Measurements from ENCODE around the gene THOC1. TPM values are rescaled to one million over a fixed set of nuclear protein-coding genes. Genes with fewer than 3 reads are reported as not detected.
A peak's percentile ranks its signal among the peaks of the same experiment; 100 is the strongest.

THOC1 gene
- total and polyA plus RNA-seq, 2 donors (not counting 1 experiment from before 2014, with no cell fraction given): 18.3 to 78.7 TPM

- Histone ChIP-seq H3K9ac (ENCODE audit: low read length) (no peak overlapping the region), H3K4me3 (ENCODE audit: control extremely low read depth in 1 of 5, extremely low read depth in 1 of 5, insufficient read depth in 1 of 5, low read depth in 2 of 5, low read length in 4 of 5) (no peak overlapping the region), H3K79me2 (ENCODE audit: control insufficient read depth, insufficient read depth, low read length) (no peaks in the 10 kb centered on the region), H3K27ac (ENCODE audit: low read length in 2 of 2) (no peak overlapping the region), H3K9me3 (ENCODE audit: control extremely low read depth in 1 of 3, control insufficient read depth in 2 of 3, insufficient read depth in 1 of 3, low read length in 2 of 3) (no peaks in the 10 kb centered on the region), H3K4me2 (replicated peaks; ENCODE audit: low read depth, low read length, poor library complexity, severe bottlenecking) (no peak overlapping the region), H2AFZ (ENCODE audit: insufficient read depth, low read depth, low read length, poor library complexity, severe bottlenecking) (no peak overlapping the region), H3K4me1 (ENCODE audit: control insufficient read depth in 2 of 2, insufficient read depth in 2 of 2, low read length in 2 of 2) (no peaks in the 10 kb centered on the region), H3K36me3 (replicated peaks in 1 of 2; ENCODE audit: control extremely low read depth in 1 of 2, control insufficient read depth in 1 of 2, extremely low read depth in 1 of 2, insufficient read depth in 2 of 2, low read length in 1 of 2) (peaks cover 1 to 58% of the 10 kb centered on the region in 2 experiments), H3K27me3 (replicated peaks in 1 of 4; ENCODE audit: control extremely low read depth in 1 of 4, control insufficient read depth in 3 of 4, insufficient read depth in 4 of 4, low read length in 3 of 4) (no peaks in the 10 kb centered on the region), H4K20me1 (ENCODE audit: control insufficient read depth, insufficient read depth, low read length, poor library complexity, severe bottlenecking) (no peaks in the 10 kb centered on the region)
- DNase-seq (no peak), ATAC-seq (ENCODE audit: low read depth) (no peak)
- no peaks in the 10 kb centered on the region for H3K4me1 Mint-ChIP-seq
- H3K27me3 Mint-ChIP-seq: no peaks in the 10 kb centered on the region
- peak overlapping the region; percentile 37 for H3K27ac Mint-ChIP-seq
- H3K9me3 Mint-ChIP-seq (ENCODE audit: insufficient read depth): no peaks in the 10 kb centered on the region
- intact Hi-C loops (cut with micrococcal nuclease): no loop called here
- CTCF ChIA-PET: no interaction called here
- TF ChIP-seq CTCF (IDR thresholded peaks at IDR 0.05) (no peak), EZH2 (IDR thresholded peaks at IDR 0.05; ENCODE audit: borderline replicate concordance, insufficient read depth, low read depth, low read length, poor library complexity, severe bottlenecking) (no peak)
- no peak overlapping the region for H3K4me3 Mint-ChIP-seq
- POLR2A ChIA-PET: no interaction called here
- WGBS (ENCODE audit: insufficient coverage): 84% methylated on average over 3 of the region's 5 CpGs
Measured at GRCh38 chr18:217532-218336, 50.1 kb downstream of the THOC1 start.

- intact Hi-C loops (cut with micrococcal nuclease): no loop called here
- Mint-ChIP-seq H3K9me3 (ENCODE audit: insufficient read depth) (no peaks in the 10 kb centered on the region), H3K27me3 (no peaks in the 10 kb centered on the region), H3K4me1 (no peaks in the 10 kb centered on the region), H3K27ac (no peak overlapping the region), H3K4me3 (no peak overlapping the region)
- no peak for ATAC-seq (ENCODE audit: low read depth)
- no peak overlapping the region for H2AFZ ChIP-seq (ENCODE audit: insufficient read depth, low read depth, low read length, poor library complexity, severe bottlenecking)
- POLR2A ChIA-PET: no interaction called here
- 93% methylated on average over 3 of the region's 5 CpGs for WGBS (ENCODE audit: insufficient coverage)
- no peak overlapping the region for H3K27ac ChIP-seq (ENCODE audit: low read length in 2 of 2)
- H3K27me3 ChIP-seq (replicated peaks in 1 of 4; ENCODE audit: control extremely low read depth in 1 of 4, control insufficient read depth in 3 of 4, insufficient read depth in 4 of 4, low read length in 3 of 4): no peaks in the 10 kb centered on the region
- H3K4me3 ChIP-seq (ENCODE audit: control extremely low read depth in 1 of 5, extremely low read depth in 1 of 5, insufficient read depth in 1 of 5, low read depth in 2 of 5, low read length in 4 of 5): no peak overlapping the region
- H3K9ac ChIP-seq (ENCODE audit: low read length): no peak overlapping the region
- H3K9me3 ChIP-seq (ENCODE audit: control extremely low read depth in 1 of 3, control insufficient read depth in 2 of 3, insufficient read depth in 1 of 3, low read length in 2 of 3): no peaks in the 10 kb centered on the region
- DNase-seq: no peak
- H4K20me1 ChIP-seq (ENCODE audit: control insufficient read depth, insufficient read depth, low read length, poor library complexity, severe bottlenecking): no peaks in the 10 kb centered on the region
- CTCF ChIA-PET: no interaction called here
- H3K4me1 ChIP-seq (ENCODE audit: control insufficient read depth in 2 of 2, insufficient read depth in 2 of 2, low read length in 2 of 2): no peaks in the 10 kb centered on the region
- TF ChIP-seq EZH2 (IDR thresholded peaks at IDR 0.05; ENCODE audit: borderline replicate concordance, insufficient read depth, low read depth, low read length, poor library complexity, severe bottlenecking): no peak
- no peak for TF ChIP-seq CTCF (IDR thresholded peaks at IDR 0.05)
- peaks cover 4 to 75% of the 10 kb centered on the region in 2 experiments for H3K36me3 ChIP-seq (replicated peaks in 1 of 2; ENCODE audit: control extremely low read depth in 1 of 2, control insufficient read depth in 1 of 2, extremely low read depth in 1 of 2, insufficient read depth in 2 of 2, low read length in 1 of 2)
- no peak overlapping the region for H3K4me2 ChIP-seq (replicated peaks; ENCODE audit: low read depth, low read length, poor library complexity, severe bottlenecking)
- no peaks in the 10 kb centered on the region for H3K79me2 ChIP-seq (ENCODE audit: control insufficient read depth, insufficient read depth, low read length)
Measured at GRCh38 chr18:215448-216010, 52.3 kb downstream of the THOC1 start.
